Measurements from ENCODE around the gene CTBP2. TPM values are rescaled to one million over a fixed set of nuclear protein-coding genes. Genes with fewer than 3 reads are reported as not detected.

CTBP2 gene
- total RNA-seq, 3 donors from 2014 or later (not counting 1 experiment from before 2014, with no cell fraction given) = 120 to 179 (median 124) TPM

- peak overlapping the region; percentile 63 for H3K4me3 Mint-ChIP-seq
- intact Hi-C loops (cut with micrococcal nuclease) = no loop called here
Measured at GRCh38 chr10:125141150-125141859, 19.1 kb downstream of the CTBP2 start.

DNA sequence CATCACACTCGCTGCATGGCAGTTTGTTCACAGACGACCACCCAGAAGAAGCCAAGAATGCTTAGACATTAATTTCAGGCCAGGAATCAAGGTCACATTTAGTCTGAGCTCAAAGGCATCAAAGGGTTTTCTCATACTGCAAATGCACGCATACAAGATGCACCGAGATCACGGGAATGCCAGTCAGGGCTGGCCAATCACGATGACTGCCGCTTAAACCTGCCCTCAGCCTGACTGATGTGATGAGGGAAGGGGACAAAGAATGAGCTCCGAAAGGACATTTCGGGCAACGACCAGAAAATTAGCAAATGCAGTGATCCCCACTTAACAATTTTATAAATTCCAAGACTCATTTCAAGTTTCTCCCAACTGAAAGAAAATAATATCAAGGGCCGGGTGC is 20.2 kb downstream of the CTBP2 start:
- Mint-ChIP-seq H3K27ac (peak overlapping the region; percentile 78 to 91), H3K36me3 (no peaks in the 10 kb centered on the region), H3K9me3 (no peaks in the 10 kb centered on the region), H3K27me3 (ENCODE audit: low read depth in 2 of 2) (no peaks in the 10 kb centered on the region), H3K4me1 (peaks cover 83 to 84% of the 10 kb centered on the region in 2 donors), H3K4me3 (no peak overlapping the region)
- Histone ChIP-seq H3K36me3 (ENCODE audit: control insufficient read depth, insufficient read depth, low read length) (peaks cover 22% of the 10 kb centered on the region), H3K9me3 (ENCODE audit: control insufficient read depth, insufficient read depth, low read length) (no peaks in the 10 kb centered on the region), H3K27me3 (ENCODE audit: control insufficient read depth, insufficient read depth, low read length) (no peaks in the 10 kb centered on the region), H3K4me1 (ENCODE audit: control insufficient read depth, insufficient read depth, low read length) (peaks cover 76% of the 10 kb centered on the region), H3K4me3 (ENCODE audit: low read length) (no peak overlapping the region), H3K27ac (ENCODE audit: low read length) (no peak overlapping the region)
- TF ChIP-seq, protein P1, sequence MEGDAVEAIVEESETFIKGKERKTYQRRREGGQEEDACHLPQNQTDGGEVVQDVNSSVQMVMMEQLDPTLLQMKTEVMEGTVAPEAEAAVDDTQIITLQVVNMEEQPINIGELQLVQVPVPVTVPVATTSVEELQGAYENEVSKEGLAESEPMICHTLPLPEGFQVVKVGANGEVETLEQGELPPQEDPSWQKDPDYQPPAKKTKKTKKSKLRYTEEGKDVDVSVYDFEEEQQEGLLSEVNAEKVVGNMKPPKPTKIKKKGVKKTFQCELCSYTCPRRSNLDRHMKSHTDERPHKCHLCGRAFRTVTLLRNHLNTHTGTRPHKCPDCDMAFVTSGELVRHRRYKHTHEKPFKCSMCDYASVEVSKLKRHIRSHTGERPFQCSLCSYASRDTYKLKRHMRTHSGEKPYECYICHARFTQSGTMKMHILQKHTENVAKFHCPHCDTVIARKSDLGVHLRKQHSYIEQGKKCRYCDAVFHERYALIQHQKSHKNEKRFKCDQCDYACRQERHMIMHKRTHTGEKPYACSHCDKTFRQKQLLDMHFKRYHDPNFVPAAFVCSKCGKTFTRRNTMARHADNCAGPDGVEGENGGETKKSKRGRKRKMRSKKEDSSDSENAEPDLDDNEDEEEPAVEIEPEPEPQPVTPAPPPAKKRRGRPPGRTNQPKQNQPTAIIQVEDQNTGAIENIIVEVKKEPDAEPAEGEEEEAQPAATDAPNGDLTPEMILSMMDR (IDR thresholded peaks at IDR 0.05) = no peak
- ATAC-seq (no peak), DNase-seq (no peak)
- 90% methylated on average over 10 of the region's 11 CpGs for WGBS (ENCODE audit: insufficient coverage)
- intact Hi-C loops (cut with micrococcal nuclease) = no loop called here

More at GRCh38 chr10:125141150-125141859, 19.1 kb downstream of the CTBP2 start:
- TF ChIP-seq, protein P1 (IDR thresholded peaks at IDR 0.05) = no peak
- Histone ChIP-seq H3K36me3 (ENCODE audit: control insufficient read depth, insufficient read depth, low read length) (peaks cover 14% of the 10 kb centered on the region), H3K4me3 (ENCODE audit: low read length) (no peak overlapping the region), H3K4me1 (ENCODE audit: control insufficient read depth, insufficient read depth, low read length) (peaks cover 76% of the 10 kb centered on the region), H3K27me3 (ENCODE audit: control insufficient read depth, insufficient read depth, low read length) (no peaks in the 10 kb centered on the region), H3K27ac (ENCODE audit: low read length) (no peak overlapping the region), H3K9me3 (ENCODE audit: control insufficient read depth, insufficient read depth, low read length) (no peaks in the 10 kb centered on the region)
- Mint-ChIP-seq H3K36me3 (no peaks in the 10 kb centered on the region), H3K27me3 (ENCODE audit: low read depth in 2 of 2) (no peaks in the 10 kb centered on the region), H3K4me1 (peaks cover 77 to 80% of the 10 kb centered on the region in 2 donors), H3K9me3 (no peaks in the 10 kb centered on the region), H3K27ac (peak overlapping the region; percentile 78 to 91)
- ATAC-seq = peak; percentile 50 to 75 (median 56)
- WGBS (ENCODE audit: insufficient coverage) = 78% methylated on average over 16 of the region's 16 CpGs
- DNase-seq = no peak

DNA sequence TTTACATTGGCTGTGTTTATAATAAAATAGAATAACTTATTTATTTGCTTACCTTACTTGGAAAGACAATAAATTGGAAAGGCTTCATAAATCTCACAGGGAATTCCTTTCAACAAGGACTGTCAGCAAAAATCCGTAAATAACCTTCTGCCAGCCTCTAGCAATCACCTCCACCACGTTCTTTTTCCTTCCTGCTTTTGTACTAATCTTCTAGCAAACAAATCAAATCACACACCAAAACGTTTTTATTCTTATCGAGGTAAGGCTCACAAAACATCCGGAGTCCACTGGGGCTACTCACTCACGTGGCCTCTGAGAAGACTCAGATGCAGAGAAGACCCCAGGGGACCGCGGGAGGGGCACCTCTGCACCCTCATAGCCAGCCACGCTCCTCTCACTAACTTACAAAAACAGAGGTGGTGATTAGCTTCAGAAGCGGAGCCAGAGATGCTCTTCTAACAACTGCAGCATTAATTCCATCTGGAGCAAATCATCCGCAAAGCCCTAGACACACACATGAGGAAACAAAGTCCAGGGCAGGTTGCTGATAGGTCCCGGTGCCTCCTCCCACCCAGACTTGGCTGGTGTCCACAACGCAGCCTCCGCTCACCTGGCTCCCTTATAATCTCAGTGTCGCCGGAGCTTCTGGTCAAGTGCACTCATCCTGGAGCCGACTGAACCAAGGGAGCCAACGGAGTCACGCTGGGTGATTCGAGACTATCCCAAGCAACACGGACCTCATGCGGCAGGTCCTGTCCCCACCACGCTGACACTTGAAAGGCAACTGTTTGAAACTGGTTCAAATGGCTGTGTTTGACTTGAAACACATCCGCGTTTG is 22.5 kb downstream of the CTBP2 start:
- Histone ChIP-seq H3K36me3 (ENCODE audit: control insufficient read depth, insufficient read depth, low read length) (peaks cover 27% of the 10 kb centered on the region), H3K27me3 (ENCODE audit: control insufficient read depth, insufficient read depth, low read length) (no peaks in the 10 kb centered on the region), H3K9me3 (ENCODE audit: control insufficient read depth, insufficient read depth, low read length) (no peaks in the 10 kb centered on the region), H3K4me3 (ENCODE audit: low read length) (no peak overlapping the region), H3K27ac (ENCODE audit: low read length) (no peak overlapping the region), H3K4me1 (ENCODE audit: control insufficient read depth, insufficient read depth, low read length) (peaks cover 61% of the 10 kb centered on the region)
- no peaks in the 10 kb centered on the region for H3K36me3 Mint-ChIP-seq
- DNase-seq (no peak), ATAC-seq (no peak)
- H3K4me1 Mint-ChIP-seq = peaks cover 85% of the 10 kb centered on the region in 2 donors
- peak overlapping the region; percentile 45 for H3K4me3 Mint-ChIP-seq
- TF ChIP-seq, protein P1 (IDR thresholded peaks at IDR 0.05) = no peak
- intact Hi-C loops (cut with micrococcal nuclease) = no loop called here
- H3K27me3 Mint-ChIP-seq (ENCODE audit: low read depth in 2 of 2) = no peaks in the 10 kb centered on the region
- H3K9me3 Mint-ChIP-seq = no peaks in the 10 kb centered on the region
- 76% methylated on average over 25 of the region's 25 CpGs for WGBS (ENCODE audit: insufficient coverage)
- peak overlapping the region; percentile 78 to 91 for H3K27ac Mint-ChIP-seq

Measured in natural killer cell (primary cell).